ENCODE results near the gene MSL1. TPM values are rescaled to one million over a fixed set of nuclear protein-coding genes. Genes with fewer than 3 reads are reported as not detected.

Gene MSL1
- total and polyA plus RNA-seq, 9 of the 15 experiments (the other 6 are each of a cell fraction or from before 2014, with no cell fraction given) = 13.8 to 120 (median 61.9) TPM

GRCh38 chr17:40122136-40122998 lies 596 bp downstream of the MSL1 start (continued):
- TF ChIP-seq PYGO2 (tag; IDR thresholded peaks at IDR 0.05) = no peak
- TF ChIP-seq ZBTB34 (CRISPR knock-in tag; IDR thresholded peaks at IDR 0.05) = no peak
- TF ChIP-seq KLF1 (tag; IDR thresholded peaks at IDR 0.05) = no peak
- TF ChIP-seq, protein P1, sequence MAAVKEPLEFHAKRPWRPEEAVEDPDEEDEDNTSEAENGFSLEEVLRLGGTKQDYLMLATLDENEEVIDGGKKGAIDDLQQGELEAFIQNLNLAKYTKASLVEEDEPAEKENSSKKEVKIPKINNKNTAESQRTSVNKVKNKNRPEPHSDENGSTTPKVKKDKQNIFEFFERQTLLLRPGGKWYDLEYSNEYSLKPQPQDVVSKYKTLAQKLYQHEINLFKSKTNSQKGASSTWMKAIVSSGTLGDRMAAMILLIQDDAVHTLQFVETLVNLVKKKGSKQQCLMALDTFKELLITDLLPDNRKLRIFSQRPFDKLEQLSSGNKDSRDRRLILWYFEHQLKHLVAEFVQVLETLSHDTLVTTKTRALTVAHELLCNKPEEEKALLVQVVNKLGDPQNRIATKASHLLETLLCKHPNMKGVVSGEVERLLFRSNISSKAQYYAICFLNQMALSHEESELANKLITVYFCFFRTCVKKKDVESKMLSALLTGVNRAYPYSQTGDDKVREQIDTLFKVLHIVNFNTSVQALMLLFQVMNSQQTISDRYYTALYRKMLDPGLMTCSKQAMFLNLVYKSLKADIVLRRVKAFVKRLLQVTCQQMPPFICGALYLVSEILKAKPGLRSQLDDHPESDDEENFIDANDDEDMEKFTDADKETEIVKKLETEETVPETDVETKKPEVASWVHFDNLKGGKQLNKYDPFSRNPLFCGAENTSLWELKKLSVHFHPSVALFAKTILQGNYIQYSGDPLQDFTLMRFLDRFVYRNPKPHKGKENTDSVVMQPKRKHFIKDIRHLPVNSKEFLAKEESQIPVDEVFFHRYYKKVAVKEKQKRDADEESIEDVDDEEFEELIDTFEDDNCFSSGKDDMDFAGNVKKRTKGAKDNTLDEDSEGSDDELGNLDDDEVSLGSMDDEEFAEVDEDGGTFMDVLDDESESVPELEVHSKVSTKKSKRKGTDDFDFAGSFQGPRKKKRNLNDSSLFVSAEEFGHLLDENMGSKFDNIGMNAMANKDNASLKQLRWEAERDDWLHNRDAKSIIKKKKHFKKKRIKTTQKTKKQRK (IDR thresholded peaks at IDR 0.05; ENCODE audit: borderline replicate concordance, low read depth, low read length) = no peak
- TF ChIP-seq ZNF639 (CRISPR knock-in tag; conservative IDR thresholded peaks at IDR 0.05 in 1 of 2, IDR thresholded peaks at IDR 0.05 in 1 of 2) = peak in 1 of 2 experiments; percentile 70; a peak in 1 of 4 replicates
- peak; percentile 31 for TF ChIP-seq CCNT2 (IDR thresholded peaks at IDR 0.05; ENCODE audit: borderline replicate concordance, extremely low read depth, insufficient read length, low read depth, low read length)
- TF ChIP-seq, protein P2, sequence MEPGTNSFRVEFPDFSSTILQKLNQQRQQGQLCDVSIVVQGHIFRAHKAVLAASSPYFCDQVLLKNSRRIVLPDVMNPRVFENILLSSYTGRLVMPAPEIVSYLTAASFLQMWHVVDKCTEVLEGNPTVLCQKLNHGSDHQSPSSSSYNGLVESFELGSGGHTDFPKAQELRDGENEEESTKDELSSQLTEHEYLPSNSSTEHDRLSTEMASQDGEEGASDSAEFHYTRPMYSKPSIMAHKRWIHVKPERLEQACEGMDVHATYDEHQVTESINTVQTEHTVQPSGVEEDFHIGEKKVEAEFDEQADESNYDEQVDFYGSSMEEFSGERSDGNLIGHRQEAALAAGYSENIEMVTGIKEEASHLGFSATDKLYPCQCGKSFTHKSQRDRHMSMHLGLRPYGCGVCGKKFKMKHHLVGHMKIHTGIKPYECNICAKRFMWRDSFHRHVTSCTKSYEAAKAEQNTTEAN (CRISPR knock-in tag; IDR thresholded peaks at IDR 0.05) = no peak
- no peak for TF ChIP-seq NR1H2 (CRISPR knock-in tag; IDR thresholded peaks at IDR 0.05)
- no peak for TF ChIP-seq MTA1 (IDR thresholded peaks at IDR 0.05; ENCODE audit: borderline replicate concordance)
- no peak for TF ChIP-seq RBM34 (IDR thresholded peaks at IDR 0.05; ENCODE audit: borderline replicate concordance, insufficient read depth, low read length)
- peak; percentile 38 for TF ChIP-seq SAP30 (IDR thresholded peaks at IDR 0.05; ENCODE audit: borderline replicate concordance, insufficient read depth, low read depth, low read length, poor library complexity, severe bottlenecking)
- peak in 2 of 3 experiments; percentile 30 to 35; a peak in 3 of 6 replicates for TF ChIP-seq CTCF (IDR thresholded peaks at IDR 0.05 in 2 of 3, conservative IDR thresholded peaks at IDR 0.05 in 1 of 3; ENCODE audit: insufficient read depth in 2 of 3, low read depth in 1 of 3, low read length in 3 of 3)
- peak; percentile 45; the same call in 1 of the 2 replicates for TF ChIP-seq SPI1 (IDR thresholded peaks at IDR 0.05; ENCODE audit: borderline replicate concordance, low read depth, low read length)
- TF ChIP-seq TAF1 (IDR thresholded peaks at IDR 0.05; ENCODE audit: control insufficient read depth, extremely low read depth, insufficient read depth, low read length, severe bottlenecking) = peak; percentile 68
